IMR-90 (cell line): ENCODE measurements around the gene KIRREL2. TPM values are rescaled to one million over a fixed set of nuclear protein-coding genes. Genes with fewer than 3 reads are reported as not detected.

ENCODE experiments used
- ATAC-seq: fragments of 200-7000 bp; cut with Tn5 transposase; 2 replicates; pipeline ENCODE4 v1.9.1; 2020; ENCODE audit warnings: low read depth, mild to moderate bottlenecking, moderate library complexity
- BruUV-seq: library from RNA; stranded (reverse); fragments of 400-500 nt; replicated peaks from 2 replicates; lab custom pipeline; 2021; lab: Mats Ljungman, UMichigan
- CTCF ChIA-PET: fragments of 300-600 bp; formaldehyde crosslinking; extraction: SDS; loops from one replicate; lab custom pipeline; 2021; ENCODE audit warnings: antibody characterized with exemption; lab: Yijun Ruan, JAX
- POLR2A ChIA-PET: fragments of 300-600 bp; sonication (Branson Sonifier 250); formaldehyde crosslinking; loops from one replicate; lab custom pipeline; 2022; ENCODE audit warnings: antibody characterized with exemption; ENCODE audit not compliant: unreplicated experiment; lab: Charles Lee
- DNase-seq: peaks from one replicate; pipeline ENCODE4 v3.0.0; 2013
- H2AFZ ChIP-seq: replicated peaks from 2 replicates; pipeline ENCODE3; 2013; ENCODE audit warnings: low read length, mild to moderate bottlenecking; ENCODE audit not compliant: poor library complexity
- H2AK5ac ChIP-seq: 2 replicates; pipeline ENCODE4 v1.6.1; 2013; ENCODE audit warnings: low read depth, low read length, inconsistent platforms
- H2AK9ac ChIP-seq: replicated peaks from 2 replicates; pipeline ENCODE3; 2013; ENCODE audit warnings: mild to moderate bottlenecking, low read depth, low read length, moderate library complexity; ENCODE audit not compliant: poor library complexity
- H2BK120ac ChIP-seq: 2 replicates; pipeline ENCODE4 v1.6.1; 2013; ENCODE audit warnings: low read depth, low read length, inconsistent platforms
- H2BK15ac ChIP-seq: 3 replicates; pipeline ENCODE4 v1.6.1; 2013; ENCODE audit warnings: low read depth, low read length, inconsistent platforms
- H2BK20ac ChIP-seq: 2 replicates; pipeline ENCODE4 v1.6.1; 2013; ENCODE audit warnings: low read depth, mild to moderate bottlenecking, inconsistent platforms, low read length, moderate library complexity
- H2BK5ac ChIP-seq: 2 replicates; pipeline ENCODE4 v1.6.1; 2013; ENCODE audit warnings: mild to moderate bottlenecking, low read depth, low read length, inconsistent platforms; ENCODE audit not compliant: poor library complexity, severe bottlenecking
- H3K14ac ChIP-seq: replicated peaks from 2 replicates; pipeline ENCODE4 v1.6.1; 2013; ENCODE audit warnings: low read depth, low read length, inconsistent platforms
- H3K18ac ChIP-seq: 2 replicates; pipeline ENCODE4 v1.6.1; 2013; ENCODE audit warnings: low read depth, low read length, control low read depth
- H3K23ac ChIP-seq: 2 replicates; pipeline ENCODE4 v1.6.1; 2013; ENCODE audit warnings: low read depth, low read length, inconsistent platforms
- H3K27ac ChIP-seq: 2 replicates; pipeline ENCODE4 v1.5.1; 2013; ENCODE audit warnings: mild to moderate bottlenecking, control low read depth, low read length; ENCODE audit not compliant: insufficient read depth
- H3K27me3 ChIP-seq: 2 replicates; pipeline ENCODE4 v1.6.1; 2013; ENCODE audit warnings: low read length; ENCODE audit not compliant: control insufficient read depth, insufficient read depth
- H3K36me3 ChIP-seq: 2 replicates; pipeline ENCODE4 v1.6.1; 2013; ENCODE audit warnings: low read length, mixed read lengths; ENCODE audit not compliant: control insufficient read depth, insufficient read depth
- H3K4ac ChIP-seq: 2 replicates; pipeline ENCODE4 v1.6.1; 2013; ENCODE audit warnings: low read depth, low read length, inconsistent platforms
- H3K4me1 ChIP-seq: 2 replicates; pipeline ENCODE4 v1.6.1; 2013; ENCODE audit warnings: low read length, mixed read lengths; ENCODE audit not compliant: control insufficient read depth, insufficient read depth
- H3K4me2 ChIP-seq: 2 replicates; pipeline ENCODE4 v1.6.1; 2013; ENCODE audit warnings: low read depth, mild to moderate bottlenecking, control low read depth, low read length, moderate library complexity
- H3K4me3 ChIP-seq: 2 replicates; pipeline ENCODE4 v1.5.1; 2013; ENCODE audit warnings: low read depth, mild to moderate bottlenecking, control low read depth, low read length, moderate library complexity; ENCODE audit not compliant: insufficient read depth
- H3K56ac ChIP-seq: 2 replicates; pipeline ENCODE4 v1.6.1; 2013; ENCODE audit warnings: low read length, inconsistent platforms; ENCODE audit not compliant: insufficient read depth; ENCODE audit errors: extremely low read depth
- H3K79me1 ChIP-seq, 2 experiments: 2 replicates each; pipeline ENCODE4 v1.6.1; 2013; ENCODE audit warnings: low read length in 2 of 2, inconsistent platforms in 1 of 2, low read depth in 1 of 2
- H3K9ac ChIP-seq: 2 replicates; pipeline ENCODE4 v1.6.1; 2013; ENCODE audit warnings: low read depth, low read length, control low read depth
- H3K9me1 ChIP-seq: 2 replicates; pipeline ENCODE4 v1.6.1; 2013; ENCODE audit warnings: low read length, inconsistent platforms; ENCODE audit not compliant: insufficient read depth
- H3K9me3 ChIP-seq: 2 replicates; pipeline ENCODE4 v1.6.1; 2013; ENCODE audit warnings: low read length; ENCODE audit not compliant: control insufficient read depth, insufficient read depth
- H4K20me1 ChIP-seq: 2 replicates; pipeline ENCODE4 v1.6.1; 2013; ENCODE audit warnings: low read length, inconsistent platforms; ENCODE audit not compliant: insufficient read depth
- H4K5ac ChIP-seq: 2 replicates; pipeline ENCODE4 v1.6.1; 2013; ENCODE audit warnings: mild to moderate bottlenecking, low read depth, low read length, control low read depth
- H4K8ac ChIP-seq, 2 experiments: 2 replicates each; pipeline ENCODE4 v1.6.1; 2013; ENCODE audit warnings: low read depth in 2 of 2, low read length in 2 of 2, control low read depth in 1 of 2, inconsistent platforms in 1 of 2
- H4K91ac ChIP-seq: 2 replicates; pipeline ENCODE4 v1.6.1; 2013; ENCODE audit warnings: low read depth, low read length, inconsistent platforms; ENCODE audit not compliant: insufficient read depth
- BHLHE40 ChIP-seq: fragments of 150-350 bp; IDR thresholded peaks from 2 replicates; pipeline ENCODE4 v1.6.1; 2016; ENCODE audit warnings: mild to moderate bottlenecking, low read depth, low read length
- CEBPB ChIP-seq: IDR thresholded peaks from 2 replicates; pipeline ENCODE4 v1.6.1; 2012; ENCODE audit warnings: low read depth, low read length, improper control_type of control experiment
- FOS ChIP-seq: fragments of 150-350 bp; IDR thresholded peaks from 2 replicates; pipeline ENCODE4 v1.6.1; 2016; ENCODE audit warnings: low read depth, low read length
- MAFK ChIP-seq: IDR thresholded peaks from 2 replicates; pipeline ENCODE4 v1.6.1; 2012; ENCODE audit warnings: low read depth, low read length, improper control_type of control experiment
- MAZ ChIP-seq: IDR thresholded peaks from 2 replicates; pipeline ENCODE4 v1.6.1; 2012; ENCODE audit warnings: low read depth, mild to moderate bottlenecking, low read length, improper control_type of control experiment, moderate library complexity, borderline replicate concordance
- MXI1 ChIP-seq: IDR thresholded peaks from 2 replicates; pipeline ENCODE4 v1.6.1; 2012; ENCODE audit warnings: low read depth, mild to moderate bottlenecking, low read length, moderate library complexity, borderline replicate concordance
- NFE2L2 ChIP-seq: fragments of 150-350 bp; IDR thresholded peaks from 2 replicates; pipeline ENCODE4 v1.6.1; 2016; ENCODE audit warnings: low read depth, mild to moderate bottlenecking, low read length
- POLR2A ChIP-seq: IDR thresholded peaks from 2 replicates; pipeline ENCODE4 v1.6.1; 2012; ENCODE audit warnings: mild to moderate bottlenecking, low read depth, low read length
- RAD21 ChIP-seq: IDR thresholded peaks from 2 replicates; pipeline ENCODE4 v1.6.1; 2012; ENCODE audit warnings: low read length, improper control_type of control experiment
- RCOR1 ChIP-seq: IDR thresholded peaks from 2 replicates; pipeline ENCODE4 v1.6.1; 2012; ENCODE audit warnings: mild to moderate bottlenecking, low read length, improper control_type of control experiment; ENCODE audit not compliant: insufficient replicate concordance
- RFX5 ChIP-seq: IDR thresholded peaks from 2 replicates; pipeline ENCODE4 v1.8.0; 2012; ENCODE audit warnings: low read depth, mild to moderate bottlenecking, low read length, moderate library complexity
- SMC3 ChIP-seq: fragments of 150-350 bp; IDR thresholded peaks from 2 replicates; pipeline ENCODE4 v1.6.1; 2016; ENCODE audit warnings: low read depth, mild to moderate bottlenecking, antibody characterized with exemption, low read length, moderate library complexity
- WGBS, 2 experiments: methylation state at CpG; one replicate each; pipeline versions ENCODE4 v1.1.5 to v1.1.7; 2013; ENCODE audit warnings: missing lambda C conversion rate in 2 of 2; ENCODE audit not compliant: insufficient read length in 1 of 2; ENCODE audit errors: extremely low coverage in 2 of 2; 5-methylcytosine and 5-hydroxymethylcytosine counted together
- dilution Hi-C: fragments of 300-500 bp; cut with HindIII; formaldehyde crosslinking; loops from one replicate; pipeline ENCODE4 v1.14.3; 2018; ENCODE audit warnings: low sequenced_read_pairs; ENCODE audit not compliant: unreplicated experiment
- in situ Hi-C: fragments of 300-500 bp; cut with MboI; formaldehyde crosslinking; loops from 3 replicates; pipeline ENCODE4 v1.14.3; 2019; ENCODE audit warnings: low sequenced_read_pairs, inconsistent platforms, mixed read lengths
- intact Hi-C: fragments of 100-400 bp; cut with micrococcal nuclease; formaldehyde crosslinking; loops from 2 replicates; pipeline ENCODE4 v1.10.0; 2022
- polyA plus RNA-seq, 3 experiments: library from polyadenylated mRNA; depleted of rRNA; stranded (reverse); fragments of >200 nt; gene quantifications; 2 replicates each; pipeline ENCODE4 v1.2.3, GENCODE V29; 2012; ENCODE audit warnings: low replicate concordance in 1 of 3
- total RNA-seq: library from RNA; depleted of rRNA; stranded (reverse); fragments of >200 nt; gene quantifications from 2 replicates; pipeline ENCODE4 v1.2.3, GENCODE V29; 2012
- TF ChIP-seq, protein P1 (sequence below): fragments of 150-350 bp; IDR thresholded peaks from 2 replicates; pipeline ENCODE4 v1.6.1; 2016; ENCODE audit warnings: low read depth, mild to moderate bottlenecking, low read length, moderate library complexity, borderline replicate concordance

KIRREL2 gene
- total and polyA plus RNA-seq, 2 of the 4 experiments (the other 2 are of a cell fraction) = not detected

- H3K79me1 ChIP-seq = peaks cover 0 to 8% of the 10 kb centered on the region in 2 experiments; a peak in 1 of 4 replicates
- in situ Hi-C loops = loop anchor here (5.0 kb wide), 1 partner anchor 44 kb away; no protein-coding TSS in a partner anchor
Measured at GRCh38 chr19:35888398-35888797, 31.7 kb downstream of the KIRREL2 start.

More at GRCh38 chr19:35888398-35888797, 31.7 kb downstream of the KIRREL2 start:
- dilution Hi-C loops (no loop called here), intact Hi-C loops (no loop called here)
- Histone ChIP-seq H2BK5ac (no peak overlapping the region), H3K9ac (no peak overlapping the region), H4K91ac (no peak overlapping the region), H3K18ac (no peak overlapping the region), H2AK9ac (no peak overlapping the region), H3K56ac (no peak overlapping the region), H2AK5ac (no peak overlapping the region), H2BK15ac (no peak overlapping the region), H3K4ac (no peak overlapping the region), H3K14ac (no peak overlapping the region), H3K4me3 (no peak overlapping the region), H3K4me2 (no peak overlapping the region), H3K36me3 (peaks cover 31% of the 10 kb centered on the region), H2BK20ac (no peak overlapping the region), H4K8ac (no peak overlapping the region), H2BK120ac (no peak overlapping the region), H3K27ac (no peak overlapping the region), H3K9me3 (no peaks in the 10 kb centered on the region), H4K20me1 (no peaks in the 10 kb centered on the region), H3K4me1 (no peaks in the 10 kb centered on the region), H3K23ac (no peak overlapping the region), H4K5ac (no peak overlapping the region), H3K27me3 (no peaks in the 10 kb centered on the region), H3K9me1 (no peaks in the 10 kb centered on the region), H2AFZ (no peak overlapping the region)
- CTCF ChIA-PET = no interaction called here
- no peak for TF ChIP-seq RFX5
- no peak for TF ChIP-seq FOS
- TF ChIP-seq BHLHE40 = no peak
- TF ChIP-seq RCOR1 = no peak
- TF ChIP-seq SMC3 = no peak
- TF ChIP-seq POLR2A = no peak
- TF ChIP-seq, protein P1, sequence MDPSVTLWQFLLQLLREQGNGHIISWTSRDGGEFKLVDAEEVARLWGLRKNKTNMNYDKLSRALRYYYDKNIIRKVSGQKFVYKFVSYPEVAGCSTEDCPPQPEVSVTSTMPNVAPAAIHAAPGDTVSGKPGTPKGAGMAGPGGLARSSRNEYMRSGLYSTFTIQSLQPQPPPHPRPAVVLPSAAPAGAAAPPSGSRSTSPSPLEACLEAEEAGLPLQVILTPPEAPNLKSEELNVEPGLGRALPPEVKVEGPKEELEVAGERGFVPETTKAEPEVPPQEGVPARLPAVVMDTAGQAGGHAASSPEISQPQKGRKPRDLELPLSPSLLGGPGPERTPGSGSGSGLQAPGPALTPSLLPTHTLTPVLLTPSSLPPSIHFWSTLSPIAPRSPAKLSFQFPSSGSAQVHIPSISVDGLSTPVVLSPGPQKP = no peak
- TF ChIP-seq MAFK = no peak
- TF ChIP-seq CEBPB = no peak
- TF ChIP-seq NFE2L2 = no peak
- no peak for TF ChIP-seq MXI1
- no peak for TF ChIP-seq RAD21
- no peak for TF ChIP-seq MAZ
- 96% methylated on average over 7 of the region's 9 CpGs; no CpG with 5 or more reads in 1 of the 2 experiments for WGBS, 2 experiments
- no TSS peak for BruUV-seq
- ATAC-seq = no peak
- POLR2A ChIA-PET = no interaction called here
- no peak for DNase-seq
